Prostate gland (tissue), 2 donors: Measurements from ENCODE around the gene CIRBP.

Experiments used
- POLR2AphosphoS5 ChIP-seq: sonication (generic); formaldehyde crosslinking; IDR thresholded peaks from one replicate; pipeline ENCODE4 v1.6.1; 2017; ENCODE audit warnings: antibody characterized with exemption
- TF ChIP-seq, protein P1 (sequence below), 4 experiments: fragments of 200-600 bp in 2 of 4; fragments of 450-650 bp in 2 of 4; sonication (generic) in 2 of 4; IDR thresholded peaks; 1 replicate in 3 of 4; 2 replicates in 1 of 4; pipeline ENCODE4 v1.5.1; 2016 to 2019; ENCODE audit warnings: antibody characterized with exemption in 4 of 4, mild to moderate bottlenecking in 2 of 4, moderate library complexity in 2 of 4

DNA sequence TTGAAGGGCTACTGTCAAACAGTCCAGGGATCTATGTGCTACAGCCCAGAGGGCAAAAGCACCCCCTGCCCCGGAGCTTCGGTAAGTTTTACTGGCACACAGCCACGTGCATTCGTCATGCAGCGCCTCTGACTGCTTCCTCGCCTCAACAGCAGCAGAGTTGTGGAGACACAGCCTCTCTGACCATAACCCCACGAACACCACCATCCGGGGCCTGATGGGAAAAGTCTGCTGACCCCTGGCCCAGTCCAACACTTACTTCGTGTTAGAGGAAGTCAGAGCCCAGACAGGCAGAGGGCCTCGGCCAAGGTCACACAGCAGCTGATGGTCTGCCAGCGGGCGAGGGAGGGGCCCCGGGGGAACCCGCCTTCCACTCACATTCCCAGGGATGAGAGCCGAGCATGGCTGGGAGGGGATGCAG, 36.5 kb upstream of the CIRBP start:
- TF ChIP-seq, protein P1, sequence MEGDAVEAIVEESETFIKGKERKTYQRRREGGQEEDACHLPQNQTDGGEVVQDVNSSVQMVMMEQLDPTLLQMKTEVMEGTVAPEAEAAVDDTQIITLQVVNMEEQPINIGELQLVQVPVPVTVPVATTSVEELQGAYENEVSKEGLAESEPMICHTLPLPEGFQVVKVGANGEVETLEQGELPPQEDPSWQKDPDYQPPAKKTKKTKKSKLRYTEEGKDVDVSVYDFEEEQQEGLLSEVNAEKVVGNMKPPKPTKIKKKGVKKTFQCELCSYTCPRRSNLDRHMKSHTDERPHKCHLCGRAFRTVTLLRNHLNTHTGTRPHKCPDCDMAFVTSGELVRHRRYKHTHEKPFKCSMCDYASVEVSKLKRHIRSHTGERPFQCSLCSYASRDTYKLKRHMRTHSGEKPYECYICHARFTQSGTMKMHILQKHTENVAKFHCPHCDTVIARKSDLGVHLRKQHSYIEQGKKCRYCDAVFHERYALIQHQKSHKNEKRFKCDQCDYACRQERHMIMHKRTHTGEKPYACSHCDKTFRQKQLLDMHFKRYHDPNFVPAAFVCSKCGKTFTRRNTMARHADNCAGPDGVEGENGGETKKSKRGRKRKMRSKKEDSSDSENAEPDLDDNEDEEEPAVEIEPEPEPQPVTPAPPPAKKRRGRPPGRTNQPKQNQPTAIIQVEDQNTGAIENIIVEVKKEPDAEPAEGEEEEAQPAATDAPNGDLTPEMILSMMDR (IDR thresholded peaks at IDR 0.05) = no peak
- TF ChIP-seq POLR2AphosphoS5 = no peak
